ENCODE data around the gene MMP11. TPM values are rescaled to one million over a fixed set of nuclear protein-coding genes. Genes with fewer than 3 reads are reported as not detected.

MMP11 gene
- total and polyA plus RNA-seq, 2 of the 13 experiments (the other 11 are each of a cell fraction or from before 2014, with no cell fraction given): 8.9 to 28.6 TPM

GRCh38 chr22:23786752-23787599, 14.3 kb downstream of the MMP11 start, which contains the start of gene SMARCB1 (continued):
- TF ChIP-seq ZFP41 (CRISPR knock-in tag; IDR thresholded peaks at IDR 0.05; ENCODE audit: borderline replicate concordance): no peak
- TF ChIP-seq MED1 (CRISPR knock-in tag; IDR thresholded peaks at IDR 0.05): peak; percentile 65
- no peak for TF ChIP-seq MNT (IDR thresholded peaks at IDR 0.05)
- peak; percentile 52; the same call in 1 of the 2 replicates for TF ChIP-seq SRY (CRISPR knock-in tag; IDR thresholded peaks at IDR 0.05)
- peak; percentile 95 for TF ChIP-seq KDM5B (CRISPR knock-in tag; IDR thresholded peaks at IDR 0.05; ENCODE audit: borderline replicate concordance)
- TF ChIP-seq CERS6 (CRISPR knock-in tag; IDR thresholded peaks at IDR 0.05): no peak
- 0 out of 2 replicates have a peak, but pooled peaks have one; percentile 43 for TF ChIP-seq ZBTB3 (CRISPR knock-in tag; IDR thresholded peaks at IDR 0.05; ENCODE audit: borderline replicate concordance, low read depth)
- no peak for TF ChIP-seq FOSL1 (CRISPR knock-in tag; IDR thresholded peaks at IDR 0.05; ENCODE audit: borderline replicate concordance)
- peak; percentile 53; the same call in 1 of the 2 replicates for TF ChIP-seq PHF20 (CRISPR knock-in tag; IDR thresholded peaks at IDR 0.05)
- no peak for TF ChIP-seq GATA4 (IDR thresholded peaks at IDR 0.05; ENCODE audit: borderline replicate concordance, low read depth)
- TF ChIP-seq TBX2 (CRISPR knock-in tag; IDR thresholded peaks at IDR 0.05; ENCODE audit: borderline replicate concordance): peak; percentile 40
- no peak; the same call in 1 of the 2 replicates for TF ChIP-seq ZNF629 (CRISPR knock-in tag; conservative IDR thresholded peaks at IDR 0.05)
- TF ChIP-seq IRF2 (CRISPR knock-in tag; IDR thresholded peaks at IDR 0.05): peak; percentile 27; the same call in 1 of the 2 replicates
- TF ChIP-seq ZNF761 (CRISPR knock-in tag; conservative IDR thresholded peaks at IDR 0.05): peak; percentile 44; the same call in 1 of the 2 replicates
- peak; percentile 96 for TF ChIP-seq ZBTB14 (CRISPR knock-in tag; IDR thresholded peaks at IDR 0.05)
- TF ChIP-seq THAP8 (CRISPR knock-in tag; IDR thresholded peaks at IDR 0.05; ENCODE audit: borderline replicate concordance): no peak
- peak; percentile 82 for TF ChIP-seq HIVEP1 (CRISPR knock-in tag; IDR thresholded peaks at IDR 0.05)
- TF ChIP-seq HIC2 (CRISPR knock-in tag; IDR thresholded peaks at IDR 0.05; ENCODE audit: low read depth): no peak
- TF ChIP-seq NFRKB (IDR thresholded peaks at IDR 0.05): no peak
- no peak for TF ChIP-seq ZFP36 (IDR thresholded peaks at IDR 0.05; ENCODE audit: borderline replicate concordance, low read depth, low read length, partially characterized antibody)
- peak; percentile 78; the same call in 1 of the 2 replicates for TF ChIP-seq CCDC6 (CRISPR knock-in tag; IDR thresholded peaks at IDR 0.05)
- TF ChIP-seq RBFOX2 (IDR thresholded peaks at IDR 0.05; ENCODE audit: low read depth, low read length): peak; percentile 96
- peak; percentile 49; the same call in 1 of the 2 replicates for TF ChIP-seq LBX2 (CRISPR knock-in tag; IDR thresholded peaks at IDR 0.05; ENCODE audit: borderline replicate concordance)
